ENCODE measurements around the gene SPEF1.

DNA sequence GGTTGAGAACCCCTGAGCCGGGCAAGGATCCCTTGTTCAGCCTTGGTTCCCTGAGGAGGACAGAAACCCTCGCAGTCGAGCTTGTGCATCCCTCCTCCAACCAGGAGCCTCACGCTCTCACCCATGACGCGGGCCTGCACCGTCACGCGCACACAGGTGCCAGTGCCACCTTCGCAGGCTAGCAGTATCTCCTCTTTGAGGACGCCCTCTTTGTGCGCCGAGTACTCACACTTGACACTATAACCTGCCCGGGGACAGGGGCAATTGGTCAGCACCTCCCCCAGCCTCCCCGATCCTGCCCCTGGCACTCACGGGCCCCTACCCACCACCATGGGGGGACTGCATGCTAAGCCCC is 27.0 kb downstream of the SPEF1 start:
- TF ChIP-seq POLR2A (IDR thresholded peaks at IDR 0.05) (no peak), CTCF (IDR thresholded peaks at IDR 0.05) (no peak)
